Cardiac fibroblast (primary cell): ENCODE data around the gene MAGI3.

ENCODE experiments used
- DNase-seq, 2 donors: peaks; one replicate each; pipeline versions ENCODE4 v3.0.0 to v3.0.0-alpha.2; 2010; ENCODE audit warnings: low read depth in 2 of 2
- H3K4me3 ChIP-seq, 2 donors: replicated peaks in 1 of 2; 1 replicate in 1 of 2; 2 replicates in 1 of 2; pipeline ENCODE4 v1.5.1; 2011; ENCODE audit warnings: low read depth in 2 of 2, low read length in 2 of 2, mild to moderate bottlenecking in 2 of 2, moderate library complexity in 1 of 2
- TF ChIP-seq, protein P1 (sequence below): IDR thresholded peaks from one replicate; pipeline ENCODE4 v1.5.1; 2011; ENCODE audit warnings: low read depth, mild to moderate bottlenecking, low read length, inconsistent platforms

The MAGI3 gene

DNA sequence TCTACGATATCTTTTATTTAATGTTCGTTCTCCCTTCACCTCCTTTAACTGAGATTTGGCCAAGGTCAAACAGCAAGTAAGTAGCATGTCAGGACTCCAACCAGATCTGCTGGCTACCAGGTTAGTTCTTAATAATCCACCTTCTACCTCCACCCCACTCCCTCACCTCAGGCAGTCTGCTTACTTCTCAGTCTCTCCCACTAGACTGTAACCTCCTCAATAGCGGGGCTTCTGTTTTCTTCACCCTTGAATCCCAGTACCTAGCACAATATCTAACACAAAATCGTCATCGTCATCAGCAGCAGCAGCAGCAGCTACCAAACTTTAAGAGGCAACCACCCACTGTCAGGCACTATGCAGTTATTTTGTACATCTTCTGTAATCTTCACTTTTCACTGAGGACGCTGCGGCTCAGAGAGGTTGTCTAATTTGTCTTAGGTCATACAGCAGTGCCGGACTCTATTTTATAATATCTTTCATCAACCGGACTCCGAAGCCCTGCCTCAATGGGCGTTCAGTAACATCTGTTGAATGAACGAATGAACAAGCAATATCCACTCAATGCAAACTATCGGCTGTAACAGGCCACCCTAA is 859 bp upstream of the MAGI3 start:
- peak overlapping the region; percentile 63 to 95 for H3K4me3 ChIP-seq
- DNase-seq = no peak
- TF ChIP-seq, protein P1, sequence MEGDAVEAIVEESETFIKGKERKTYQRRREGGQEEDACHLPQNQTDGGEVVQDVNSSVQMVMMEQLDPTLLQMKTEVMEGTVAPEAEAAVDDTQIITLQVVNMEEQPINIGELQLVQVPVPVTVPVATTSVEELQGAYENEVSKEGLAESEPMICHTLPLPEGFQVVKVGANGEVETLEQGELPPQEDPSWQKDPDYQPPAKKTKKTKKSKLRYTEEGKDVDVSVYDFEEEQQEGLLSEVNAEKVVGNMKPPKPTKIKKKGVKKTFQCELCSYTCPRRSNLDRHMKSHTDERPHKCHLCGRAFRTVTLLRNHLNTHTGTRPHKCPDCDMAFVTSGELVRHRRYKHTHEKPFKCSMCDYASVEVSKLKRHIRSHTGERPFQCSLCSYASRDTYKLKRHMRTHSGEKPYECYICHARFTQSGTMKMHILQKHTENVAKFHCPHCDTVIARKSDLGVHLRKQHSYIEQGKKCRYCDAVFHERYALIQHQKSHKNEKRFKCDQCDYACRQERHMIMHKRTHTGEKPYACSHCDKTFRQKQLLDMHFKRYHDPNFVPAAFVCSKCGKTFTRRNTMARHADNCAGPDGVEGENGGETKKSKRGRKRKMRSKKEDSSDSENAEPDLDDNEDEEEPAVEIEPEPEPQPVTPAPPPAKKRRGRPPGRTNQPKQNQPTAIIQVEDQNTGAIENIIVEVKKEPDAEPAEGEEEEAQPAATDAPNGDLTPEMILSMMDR = no peak

DNA sequence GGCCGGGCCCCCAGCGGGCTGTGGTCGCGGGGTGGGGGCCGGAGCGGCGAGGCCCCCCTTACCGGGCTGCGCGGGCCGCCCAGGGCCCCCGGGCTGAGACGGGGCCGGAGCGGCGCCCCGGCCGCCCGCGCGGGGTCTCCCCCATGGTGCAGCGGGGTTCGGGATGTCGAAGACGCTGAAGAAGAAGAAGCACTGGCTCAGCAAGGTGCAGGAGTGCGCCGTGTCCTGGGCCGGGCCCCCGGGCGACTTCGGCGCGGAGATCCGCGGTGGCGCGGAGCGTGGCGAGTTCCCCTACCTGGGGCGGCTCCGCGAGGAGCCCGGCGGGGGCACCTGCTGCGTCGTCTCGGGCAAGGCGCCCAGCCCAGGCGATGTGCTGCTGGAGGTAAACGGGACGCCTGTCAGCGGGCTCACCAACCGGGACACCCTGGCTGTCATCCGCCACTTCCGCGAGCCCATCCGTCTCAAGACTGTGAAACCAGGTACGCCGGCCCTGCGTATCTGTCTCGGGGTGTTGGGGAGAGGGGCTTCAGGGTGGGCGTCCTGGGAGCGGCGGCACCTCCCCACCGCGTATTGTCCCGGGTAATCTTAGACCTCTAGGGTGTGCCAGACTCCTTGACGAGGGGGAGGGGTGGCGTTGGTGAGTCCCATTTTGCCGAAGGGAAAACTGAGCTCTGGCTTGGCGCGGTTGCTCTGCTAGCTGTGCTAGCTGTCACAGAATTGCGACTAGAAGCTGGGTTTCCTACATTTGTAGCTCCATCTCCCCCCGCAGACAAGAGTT is 745 bp downstream of the MAGI3 start:
- H3K4me3 ChIP-seq = peak overlapping the region; percentile 95 to 96

DNA sequence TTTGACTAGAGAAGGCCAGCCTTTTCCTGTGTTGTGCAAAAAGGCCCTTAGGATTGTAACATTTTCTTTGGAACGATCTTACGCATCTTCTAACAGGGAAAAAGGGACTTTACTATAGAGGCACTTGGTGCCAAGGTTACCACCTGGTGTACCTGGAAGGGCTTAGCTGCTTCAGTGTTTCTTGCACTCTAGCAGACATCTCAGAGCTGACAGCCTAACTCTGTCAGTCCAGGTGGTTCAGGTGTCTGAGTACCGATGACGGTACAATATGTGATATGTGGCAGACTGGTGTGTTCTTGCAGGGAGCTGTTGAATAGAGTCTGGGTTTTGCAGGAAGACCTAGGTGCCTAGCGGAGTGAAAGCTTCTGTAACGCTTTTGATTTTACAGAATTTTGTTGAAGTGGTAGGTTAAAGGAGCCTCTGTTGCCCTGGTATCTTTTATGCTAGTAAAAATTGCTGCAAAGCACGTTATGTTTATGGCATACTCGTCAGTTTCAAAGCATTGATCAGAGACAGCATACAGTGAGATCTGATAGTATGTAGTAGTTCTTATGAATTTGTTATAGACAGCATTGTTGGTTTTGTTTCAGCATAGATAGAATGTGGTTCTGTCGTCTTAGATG is 1.4 kb downstream of the MAGI3 start:
- TF ChIP-seq, protein P1 = no peak
- no peak for DNase-seq
- H3K4me3 ChIP-seq = peak overlapping the region; percentile 95 to 96

More for the DNA sequence above, 745 bp downstream of the MAGI3 start:
- peak; percentile 24 to 34 for DNase-seq
- TF ChIP-seq, protein P1 = no peak

DNA sequence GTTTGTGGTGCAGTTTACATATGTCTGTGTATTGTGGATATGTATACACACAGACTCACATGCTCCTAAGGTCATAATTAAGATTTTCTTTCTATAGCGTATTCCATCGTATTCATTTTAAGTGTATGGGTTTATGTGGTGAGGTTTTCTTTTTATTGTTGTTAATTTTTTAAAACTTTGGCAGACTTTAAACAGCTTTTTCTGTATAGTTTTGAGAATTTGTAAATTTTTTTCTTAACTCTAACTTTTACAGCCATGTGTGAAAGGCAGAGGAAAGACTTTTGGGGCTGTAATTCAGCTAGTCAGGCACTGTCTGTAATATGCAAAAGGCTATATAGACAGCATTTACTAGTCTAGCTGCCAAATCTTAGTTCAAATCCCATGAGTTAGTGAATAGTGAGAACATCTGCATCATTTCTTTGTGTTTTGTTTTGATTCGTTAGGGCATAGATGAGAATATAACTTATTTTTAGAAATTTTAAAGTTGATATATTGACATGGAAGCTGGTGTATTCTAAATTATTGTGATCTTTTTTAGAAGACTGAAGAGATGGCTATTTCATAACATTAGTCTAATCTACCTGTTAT is 2.3 kb downstream of the MAGI3 start:
- TF ChIP-seq, protein P1 = no peak
- peak overlapping the region in 1 of 2 donors; percentile 95 for H3K4me3 ChIP-seq
- no peak for DNase-seq

DNA sequence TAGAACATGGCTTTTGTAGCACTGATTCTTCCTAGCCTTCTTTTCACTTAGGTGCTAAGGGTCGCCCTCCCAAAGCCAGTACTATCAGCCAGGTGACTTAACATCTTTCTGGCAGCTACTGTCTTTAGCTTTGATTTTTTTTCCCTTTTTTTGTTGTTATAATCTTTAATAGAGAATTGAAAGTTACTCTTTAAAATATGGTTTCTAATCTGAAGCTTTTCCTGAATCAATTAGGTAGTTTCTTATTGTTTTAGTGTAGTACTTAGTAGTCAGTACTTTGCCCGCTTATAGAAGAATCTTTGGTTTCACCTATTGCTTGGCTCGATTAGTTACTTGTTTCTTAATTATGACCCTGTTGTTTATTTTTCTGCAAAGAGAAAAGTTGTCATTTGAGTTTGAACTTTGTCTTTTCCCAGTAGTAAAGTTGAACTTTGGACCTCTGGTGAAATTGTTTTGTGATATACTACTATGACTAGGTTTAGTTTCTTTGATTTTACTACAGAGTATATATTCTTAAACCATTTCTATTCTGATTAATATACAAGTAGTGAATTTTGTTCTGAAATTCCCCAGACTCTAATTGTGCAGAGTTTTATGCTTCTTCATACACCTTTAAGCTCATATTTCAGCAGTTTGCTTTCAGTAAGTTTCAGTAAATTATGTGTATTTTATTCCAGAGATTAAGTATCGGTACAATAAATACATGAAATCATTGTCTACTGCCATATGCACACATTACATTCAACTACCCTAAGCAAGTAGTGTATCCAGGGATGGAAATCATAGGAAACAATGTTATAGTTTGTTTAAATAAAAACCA is 3.9 kb downstream of the MAGI3 start:
- no peak for DNase-seq
- TF ChIP-seq, protein P1 = no peak
- no peak overlapping the region for H3K4me3 ChIP-seq

DNA sequence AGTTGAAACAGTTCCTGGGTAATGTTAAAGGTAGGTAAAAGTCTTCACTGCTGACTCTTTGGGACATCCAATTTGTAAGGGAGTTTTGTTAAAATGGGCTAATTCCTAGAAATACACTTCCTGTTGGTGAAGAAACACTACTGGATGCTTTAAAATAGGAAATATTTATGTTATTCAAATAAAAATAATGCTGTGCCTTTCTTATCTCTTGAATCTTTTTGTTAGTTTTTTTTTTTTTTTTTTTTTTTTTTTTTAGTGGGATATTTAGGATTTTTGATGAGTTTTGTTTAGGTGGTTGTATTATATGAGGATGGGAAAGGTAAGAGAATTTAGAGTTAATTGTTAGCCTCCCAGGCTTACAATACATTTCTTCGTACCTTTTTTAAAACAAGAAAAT is 4.5 kb downstream of the MAGI3 start:
- TF ChIP-seq, protein P1 = no peak
- no peak overlapping the region for H3K4me3 ChIP-seq
- no peak for DNase-seq
